Breast epithelium (tissue), 3 donors: Measurements from ENCODE around the gene KLHL5.

Experiments used
- CTCF ChIP-seq, 3 donors: fragments of 450-650 bp; IDR thresholded peaks; one replicate each; pipeline ENCODE4 v1.5.1; 2016 to 2017; ENCODE audit warnings: antibody characterized with exemption in 3 of 3, mild to moderate bottlenecking in 3 of 3, moderate library complexity in 3 of 3
- POLR2A ChIP-seq: fragments of 450-650 bp; IDR thresholded peaks from one replicate; pipeline ENCODE4 v1.6.1; 2016; ENCODE audit warnings: antibody characterized with exemption, mild to moderate bottlenecking, moderate library complexity
- POLR2AphosphoS5 ChIP-seq, 3 donors: sonication (generic); formaldehyde crosslinking; IDR thresholded peaks; one replicate each; pipeline ENCODE4 v1.6.1; 2017; ENCODE audit warnings: antibody characterized with exemption in 3 of 3

GRCh38 chr4:39030725-39031124 lies 31.3 kb upstream of the KLHL5 start:
- no peak for TF ChIP-seq CTCF (IDR thresholded peaks at IDR 0.05)
- TF ChIP-seq POLR2AphosphoS5 (IDR thresholded peaks at IDR 0.05) = no peak
- TF ChIP-seq POLR2A = no peak
